MCF 10A (cell line): ENCODE measurements around the gene MRPL32. TPM values are rescaled to one million over a fixed set of nuclear protein-coding genes. Genes with fewer than 3 reads are reported as not detected.

Experiments used
- BruUV-seq: library from RNA; stranded (reverse); fragments of 400-500 nt; replicated peaks from 2 replicates; lab custom pipeline; 2021; lab: Mats Ljungman, UMichigan
- CTCF ChIA-PET: fragments of 300-600 bp; sonication (Branson Sonifier 250); formaldehyde crosslinking; extraction: SDS; loops from one replicate; lab custom pipeline; 2021; ENCODE audit warnings: antibody characterized with exemption, inconsistent platforms; lab: Yijun Ruan, JAX
- POLR2A ChIA-PET: fragments of 300-600, 350-650 bp; sonication (Branson Sonifier 250); formaldehyde crosslinking; extraction: SDS; loops from one replicate; lab custom pipeline; 2020; ENCODE audit warnings: antibody characterized with exemption, inconsistent platforms; lab: Yijun Ruan, JAX
- DNase-seq: peaks from one replicate; pipeline ENCODE4 v3.0.0-alpha.2; 2018; ENCODE audit not compliant: unreplicated experiment
- H3K27ac Mint-ChIP-seq: one replicate; pipeline ENCODE4 v1.8.0; 2022; ENCODE audit warnings: mild to moderate bottlenecking, low read depth, mixed read lengths; ENCODE audit not compliant: unreplicated experiment
- H3K27me3 Mint-ChIP-seq: one replicate; pipeline ENCODE4 v1.8.0; 2022; ENCODE audit warnings: mixed read lengths; ENCODE audit not compliant: insufficient read depth, unreplicated experiment
- H3K36me3 Mint-ChIP-seq: one replicate; pipeline ENCODE4 v1.8.0; 2022; ENCODE audit warnings: mild to moderate bottlenecking, moderate library complexity, mixed read lengths; ENCODE audit not compliant: insufficient read depth, unreplicated experiment
- H3K4me1 Mint-ChIP-seq: one replicate; pipeline ENCODE4 v1.8.0; 2022; ENCODE audit warnings: mixed read lengths; ENCODE audit not compliant: insufficient read depth, unreplicated experiment
- H3K4me3 Mint-ChIP-seq: one replicate; pipeline ENCODE4 v1.8.0; 2022; ENCODE audit warnings: mild to moderate bottlenecking, moderate library complexity, mixed read lengths; ENCODE audit not compliant: unreplicated experiment
- H3K9me3 Mint-ChIP-seq: one replicate; pipeline ENCODE4 v1.8.0; 2022; ENCODE audit warnings: mixed read lengths; ENCODE audit not compliant: unreplicated experiment
- intact Hi-C: fragments of 100-400 bp; cut with micrococcal nuclease; formaldehyde crosslinking; loops from 2 replicates; pipeline ENCODE4 v1.14.1; 2022
- total RNA-seq: library from RNA; stranded (reverse); gene quantifications from 2 replicates; pipeline ENCODE4 v1.2.3, GENCODE V29; 2022
- TF ChIP-seq, protein P1 (sequence below): fragments of 200-600 bp; IDR thresholded peaks from one replicate; pipeline ENCODE4 v1.8.0; 2022; ENCODE audit warnings: antibody characterized with exemption, mild to moderate bottlenecking; ENCODE audit not compliant: unreplicated experiment

MRPL32 gene
- total RNA-seq, 1 experiment from 2014 or later = 82.0 TPM

DNA sequence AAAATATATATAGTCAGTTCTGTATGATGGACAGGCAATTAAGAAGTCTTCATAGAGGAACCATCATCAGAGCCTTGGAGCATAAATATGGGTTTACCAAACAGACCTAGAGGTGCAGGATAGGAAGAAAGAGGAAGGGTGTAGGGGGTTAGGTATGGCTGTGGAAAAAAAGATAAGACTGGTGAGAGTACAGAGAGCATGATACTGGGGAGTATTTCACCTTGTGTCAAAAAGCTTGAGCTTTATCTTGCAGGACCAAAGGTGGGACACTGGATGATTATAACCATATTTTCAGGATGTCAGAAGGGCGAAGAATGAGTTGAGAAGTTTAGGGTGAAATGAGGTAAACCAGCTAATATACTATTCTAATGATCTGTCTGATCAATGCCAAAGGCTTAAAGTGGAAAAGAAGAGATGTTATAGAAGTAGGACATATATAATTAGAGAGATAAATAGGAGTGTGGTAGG lies 54.6 kb downstream of the MRPL32 start:
- TF ChIP-seq, protein P1, sequence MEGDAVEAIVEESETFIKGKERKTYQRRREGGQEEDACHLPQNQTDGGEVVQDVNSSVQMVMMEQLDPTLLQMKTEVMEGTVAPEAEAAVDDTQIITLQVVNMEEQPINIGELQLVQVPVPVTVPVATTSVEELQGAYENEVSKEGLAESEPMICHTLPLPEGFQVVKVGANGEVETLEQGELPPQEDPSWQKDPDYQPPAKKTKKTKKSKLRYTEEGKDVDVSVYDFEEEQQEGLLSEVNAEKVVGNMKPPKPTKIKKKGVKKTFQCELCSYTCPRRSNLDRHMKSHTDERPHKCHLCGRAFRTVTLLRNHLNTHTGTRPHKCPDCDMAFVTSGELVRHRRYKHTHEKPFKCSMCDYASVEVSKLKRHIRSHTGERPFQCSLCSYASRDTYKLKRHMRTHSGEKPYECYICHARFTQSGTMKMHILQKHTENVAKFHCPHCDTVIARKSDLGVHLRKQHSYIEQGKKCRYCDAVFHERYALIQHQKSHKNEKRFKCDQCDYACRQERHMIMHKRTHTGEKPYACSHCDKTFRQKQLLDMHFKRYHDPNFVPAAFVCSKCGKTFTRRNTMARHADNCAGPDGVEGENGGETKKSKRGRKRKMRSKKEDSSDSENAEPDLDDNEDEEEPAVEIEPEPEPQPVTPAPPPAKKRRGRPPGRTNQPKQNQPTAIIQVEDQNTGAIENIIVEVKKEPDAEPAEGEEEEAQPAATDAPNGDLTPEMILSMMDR = no peak
- no TSS peak for BruUV-seq
- Mint-ChIP-seq H3K4me3 (no peak overlapping the region), H3K9me3 (peaks cover 15% of the 10 kb centered on the region), H3K4me1 (no peaks in the 10 kb centered on the region), H3K27ac (no peak overlapping the region), H3K36me3 (peaks cover 4% of the 10 kb centered on the region), H3K27me3 (no peaks in the 10 kb centered on the region)
- ChIA-PET POLR2A (interaction anchor here (0.7 kb wide), 1 partner anchor 121 kb away, joined by 3 read pairs; no protein-coding TSS in a partner anchor), CTCF (interaction anchor here (0.6 to 1.7 kb wide), 2 partner anchors 46 to 449 kb away, joined by 3 to 4 read pairs; no protein-coding TSS in a partner anchor)
- intact Hi-C loops = no loop called here
- no peak for DNase-seq

Other genes starting within 250 kb of the MRPL32 start
- gene C7orf25, start 20.3 kb upstream of the MRPL32 start, total RNA-seq = 4.4 and 5.4 TPM in 2 replicates
- gene PSMA2, start 202 bp upstream of the MRPL32 start, total RNA-seq = 65.5 and 73.8 TPM in 2 replicates
- gene HECW1, start 180.3 kb downstream of the MRPL32 start, total RNA-seq = 0.27 TPM in 1 of 2 replicates, not detected in the other